Suprapubic skin (tissue), 4 donors: ENCODE data around the gene C3orf85. TPM values are rescaled to one million over a fixed set of nuclear protein-coding genes. Genes with fewer than 3 reads are reported as not detected.

Source experiments
- DNase-seq, 2 donors: peaks; one replicate each; pipeline ENCODE4 v3.0.0-alpha.2; 2019; ENCODE audit warnings: low spot score in 2 of 2
- H3K27ac ChIP-seq: fragments of 200-600 bp; sonication (generic); one replicate; pipeline ENCODE4 v1.5.1; 2019
- H3K27me3 ChIP-seq: fragments of 200-600 bp; sonication (generic); one replicate; pipeline ENCODE4 v1.5.1; 2019
- H3K36me3 ChIP-seq: fragments of 200-600 bp; sonication (generic); one replicate; pipeline ENCODE4 v1.5.1; 2019
- H3K4me1 ChIP-seq: fragments of 200-600 bp; sonication (generic); one replicate; pipeline ENCODE4 v1.5.1; 2019
- H3K4me3 ChIP-seq: fragments of 200-600 bp; sonication (generic); one replicate; pipeline ENCODE4 v1.5.1; 2019; ENCODE audit warnings: mild to moderate bottlenecking
- H3K9me3 ChIP-seq: fragments of 200-600 bp; sonication (generic); one replicate; pipeline ENCODE4 v1.5.1; 2019
- EP300 ChIP-seq: sonication (generic); formaldehyde crosslinking; IDR thresholded peaks from one replicate; pipeline ENCODE4 v1.6.1; 2017; ENCODE audit warnings: antibody characterized with exemption
- POLR2A ChIP-seq, 2 donors: fragments of 450-650 bp; IDR thresholded peaks; one replicate each; pipeline ENCODE4 v1.6.1; 2017; ENCODE audit warnings: antibody characterized with exemption in 2 of 2, mild to moderate bottlenecking in 2 of 2, moderate library complexity in 2 of 2
- POLR2AphosphoS5 ChIP-seq, 3 donors: sonication (generic); formaldehyde crosslinking; IDR thresholded peaks; one replicate each; pipeline ENCODE4 v1.6.1; 2017; ENCODE audit warnings: antibody characterized with exemption in 3 of 3
- WGBS: methylation state at CpG from one replicate; pipeline ENCODE4 v1.1.5; 2018; 5-methylcytosine and 5-hydroxymethylcytosine counted together
- total RNA-seq, 4 donors: library from RNA; depleted of rRNA; stranded (reverse); fragments of >200 nt; gene quantifications; one replicate each; pipeline ENCODE4 v1.1.0, GENCODE V29; 2016
- TF ChIP-seq, protein P1 (sequence below), 2 donors: fragments of 200-600 bp in 1 of 2; fragments of 450-650 bp in 1 of 2; sonication (generic) in 1 of 2; IDR thresholded peaks; one replicate each; pipeline ENCODE4 v1.5.1; 2016 to 2019; ENCODE audit warnings: antibody characterized with exemption in 2 of 2, mild to moderate bottlenecking in 1 of 2, moderate library complexity in 1 of 2

Gene C3orf85
- total RNA-seq, 4 donors from 2014 or later = not detected

DNA sequence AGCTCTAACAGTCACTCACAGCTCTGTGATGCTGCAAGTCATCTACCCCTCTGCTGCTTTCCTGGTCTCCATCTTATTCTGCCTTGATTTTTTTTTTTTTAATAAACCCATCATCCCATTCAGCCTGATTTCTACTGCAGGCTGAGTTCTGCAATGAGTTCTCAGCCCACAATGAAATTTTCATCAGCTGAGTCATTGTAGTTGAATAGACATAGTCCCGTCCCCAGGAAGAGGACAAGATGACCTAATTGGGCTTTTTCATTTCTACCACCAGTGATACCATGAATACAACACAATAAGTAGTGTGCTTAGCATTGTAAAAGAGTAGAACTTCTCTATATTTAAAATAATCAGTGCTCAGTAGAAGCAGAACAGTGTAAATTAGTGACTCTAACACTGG lies 59.3 kb downstream of the C3orf85 start:
- H3K4me3 ChIP-seq = no peak overlapping the region
- WGBS = 61% methylated on average over 1 of the region's 1 CpG
- H3K27me3 ChIP-seq = no peaks in the 10 kb centered on the region
- no peaks in the 10 kb centered on the region for H3K9me3 ChIP-seq
- no peak for DNase-seq
- H3K36me3 ChIP-seq = no peaks in the 10 kb centered on the region
- H3K27ac ChIP-seq = no peak overlapping the region
- H3K4me1 ChIP-seq = no peaks in the 10 kb centered on the region
- TF ChIP-seq POLR2A (IDR thresholded peaks at IDR 0.05) (no peak), POLR2AphosphoS5 (IDR thresholded peaks at IDR 0.05) (no peak), EP300 (no peak)
- TF ChIP-seq, protein P1, sequence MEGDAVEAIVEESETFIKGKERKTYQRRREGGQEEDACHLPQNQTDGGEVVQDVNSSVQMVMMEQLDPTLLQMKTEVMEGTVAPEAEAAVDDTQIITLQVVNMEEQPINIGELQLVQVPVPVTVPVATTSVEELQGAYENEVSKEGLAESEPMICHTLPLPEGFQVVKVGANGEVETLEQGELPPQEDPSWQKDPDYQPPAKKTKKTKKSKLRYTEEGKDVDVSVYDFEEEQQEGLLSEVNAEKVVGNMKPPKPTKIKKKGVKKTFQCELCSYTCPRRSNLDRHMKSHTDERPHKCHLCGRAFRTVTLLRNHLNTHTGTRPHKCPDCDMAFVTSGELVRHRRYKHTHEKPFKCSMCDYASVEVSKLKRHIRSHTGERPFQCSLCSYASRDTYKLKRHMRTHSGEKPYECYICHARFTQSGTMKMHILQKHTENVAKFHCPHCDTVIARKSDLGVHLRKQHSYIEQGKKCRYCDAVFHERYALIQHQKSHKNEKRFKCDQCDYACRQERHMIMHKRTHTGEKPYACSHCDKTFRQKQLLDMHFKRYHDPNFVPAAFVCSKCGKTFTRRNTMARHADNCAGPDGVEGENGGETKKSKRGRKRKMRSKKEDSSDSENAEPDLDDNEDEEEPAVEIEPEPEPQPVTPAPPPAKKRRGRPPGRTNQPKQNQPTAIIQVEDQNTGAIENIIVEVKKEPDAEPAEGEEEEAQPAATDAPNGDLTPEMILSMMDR (IDR thresholded peaks at IDR 0.05) = no peak

Other genes starting within 250 kb of the C3orf85 start
- not detected for gene GUCA1C, start 182.8 kb upstream of the C3orf85 start, total RNA-seq
- gene MORC1, start 18.6 kb upstream of the C3orf85 start, total RNA-seq = not detected
- not detected for gene DPPA2, start 179.8 kb downstream of the C3orf85 start, total RNA-seq
- not detected for gene DPPA4, start 200.8 kb downstream of the C3orf85 start, total RNA-seq